Measurements from ENCODE around the gene CLDN24.

DNA sequence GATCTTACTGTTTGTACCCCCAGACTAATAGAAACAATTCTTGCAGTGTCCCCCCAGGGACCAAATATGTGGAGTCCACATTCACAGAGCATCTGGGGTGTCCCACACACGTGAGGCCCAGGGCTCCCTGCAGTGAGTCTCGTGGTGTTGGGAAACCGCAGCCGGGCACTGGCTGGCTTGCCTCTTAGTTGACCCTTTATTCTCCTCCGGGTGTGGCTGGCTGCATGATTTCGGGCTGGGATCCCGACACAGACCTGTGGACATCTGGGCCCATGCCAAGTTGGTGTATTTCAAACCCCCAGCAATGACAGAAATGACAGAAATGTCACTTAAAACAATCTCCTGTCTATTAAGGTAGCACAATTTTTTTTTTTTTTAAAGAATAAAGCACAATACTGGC, 15.6 kb upstream of the CLDN24 start:
- no peak for TF ChIP-seq POLR2AphosphoS5 (IDR thresholded peaks at IDR 0.05; ENCODE audit: insufficient read depth, low read depth, low read length)
- TF ChIP-seq, protein P1, sequence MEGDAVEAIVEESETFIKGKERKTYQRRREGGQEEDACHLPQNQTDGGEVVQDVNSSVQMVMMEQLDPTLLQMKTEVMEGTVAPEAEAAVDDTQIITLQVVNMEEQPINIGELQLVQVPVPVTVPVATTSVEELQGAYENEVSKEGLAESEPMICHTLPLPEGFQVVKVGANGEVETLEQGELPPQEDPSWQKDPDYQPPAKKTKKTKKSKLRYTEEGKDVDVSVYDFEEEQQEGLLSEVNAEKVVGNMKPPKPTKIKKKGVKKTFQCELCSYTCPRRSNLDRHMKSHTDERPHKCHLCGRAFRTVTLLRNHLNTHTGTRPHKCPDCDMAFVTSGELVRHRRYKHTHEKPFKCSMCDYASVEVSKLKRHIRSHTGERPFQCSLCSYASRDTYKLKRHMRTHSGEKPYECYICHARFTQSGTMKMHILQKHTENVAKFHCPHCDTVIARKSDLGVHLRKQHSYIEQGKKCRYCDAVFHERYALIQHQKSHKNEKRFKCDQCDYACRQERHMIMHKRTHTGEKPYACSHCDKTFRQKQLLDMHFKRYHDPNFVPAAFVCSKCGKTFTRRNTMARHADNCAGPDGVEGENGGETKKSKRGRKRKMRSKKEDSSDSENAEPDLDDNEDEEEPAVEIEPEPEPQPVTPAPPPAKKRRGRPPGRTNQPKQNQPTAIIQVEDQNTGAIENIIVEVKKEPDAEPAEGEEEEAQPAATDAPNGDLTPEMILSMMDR (IDR thresholded peaks at IDR 0.05; ENCODE audit: extremely low read depth in 1 of 2, insufficient read depth in 1 of 2, low read depth in 1 of 2, low read length in 2 of 2), result no peak
- TF ChIP-seq POLR2A (IDR thresholded peaks at IDR 0.05; ENCODE audit: low read depth, low read length), result no peak
